PC-3 (cell line): ENCODE results near the gene MBD1. TPM values are rescaled to one million over a fixed set of nuclear protein-coding genes. Genes with fewer than 3 reads are reported as not detected.

Experiments used
- ATAC-seq: fragments of 200-7000 bp; cut with Tn5 transposase; 2 replicates; pipeline ENCODE4 v1.9.1; 2020; ENCODE audit warnings: mild to moderate bottlenecking, moderate library complexity
- BruUV-seq: library from RNA; stranded (reverse); fragments of 400-500 nt; replicated peaks from 2 replicates; lab custom pipeline; 2021; lab: Mats Ljungman, UMichigan
- CTCF ChIA-PET: fragments of 300-600 bp; sonication (Branson Sonifier 250); formaldehyde crosslinking; loops from one replicate; lab custom pipeline; 2022; ENCODE audit warnings: antibody characterized with exemption; lab: Charles Lee
- POLR2A ChIA-PET: fragments of 300-600 bp; sonication (Branson Sonifier 250); formaldehyde crosslinking; loops from one replicate; lab custom pipeline; 2022; ENCODE audit warnings: antibody characterized with exemption; ENCODE audit not compliant: unreplicated experiment; lab: Charles Lee
- DNase-seq: peaks from one replicate; pipeline ENCODE4 v3.0.0-alpha.2; 2015
- H2AFZ ChIP-seq: fragments of 300-600 bp; sonication (generic); 2 replicates; pipeline ENCODE4 v1.6.0; 2016; ENCODE audit warnings: antibody characterized with exemption, low read length
- H3F3A ChIP-seq: fragments of 300-600 bp; sonication (generic); one replicate; pipeline ENCODE4 v1.6.0; 2017; ENCODE audit warnings: antibody characterized with exemption, low read length, control low read depth, mild to moderate bottlenecking; ENCODE audit not compliant: unreplicated experiment
- H3K27ac ChIP-seq: fragments of 300-600 bp; sonication (generic); 2 replicates; pipeline ENCODE4 v1.5.1; 2016; ENCODE audit warnings: mild to moderate bottlenecking, low read length
- H3K27me3 ChIP-seq: fragments of 300-600 bp; sonication (generic); 2 replicates; pipeline ENCODE4 v1.6.1; 2016; ENCODE audit warnings: low read length, mixed read lengths
- H3K36me3 ChIP-seq: fragments of 300-600 bp; sonication (generic); 2 replicates; pipeline ENCODE4 v1.6.1; 2016; ENCODE audit warnings: low read depth, mixed run types, low read length, mixed read lengths
- H3K4me1 ChIP-seq: fragments of 300-600 bp; sonication (generic); 2 replicates; pipeline ENCODE4 v1.5.1; 2016; ENCODE audit warnings: low read length; ENCODE audit not compliant: insufficient read depth
- H3K4me2 ChIP-seq: fragments of 300-600 bp; sonication (generic); 2 replicates; pipeline ENCODE4 v1.6.0; 2016; ENCODE audit warnings: low read length
- H3K4me3 ChIP-seq: fragments of 300-600 bp; sonication (generic); 2 replicates; pipeline ENCODE4 v1.5.1; 2016; ENCODE audit warnings: mild to moderate bottlenecking, low read length, mixed read lengths
- H3K79me2 ChIP-seq: fragments of 300-600 bp; sonication (generic); 2 replicates; pipeline ENCODE4 v1.6.1; 2017; ENCODE audit warnings: low read length, mixed read lengths
- H3K9ac ChIP-seq: fragments of 300-600 bp; sonication (generic); 2 replicates; pipeline ENCODE4 v1.6.0; 2016; ENCODE audit warnings: mild to moderate bottlenecking, low read length
- H3K9me2 ChIP-seq: fragments of 300-600 bp; sonication (generic); replicated peaks from 2 replicates; pipeline ENCODE4 v1.6.1; 2016; ENCODE audit warnings: mixed run types, low read length, mixed read lengths
- H3K9me3 ChIP-seq: fragments of 300-600 bp; sonication (generic); 2 replicates; pipeline ENCODE4 v1.6.1; 2016; ENCODE audit warnings: low read length, mixed read lengths
- H4K20me1 ChIP-seq: fragments of 300-600 bp; sonication (generic); 2 replicates; pipeline ENCODE4 v1.6.1; 2016; ENCODE audit warnings: low read length, mixed read lengths
- CTCF ChIP-seq: fragments of 300-600 bp; sonication (generic); conservative IDR thresholded peaks from 2 replicates; pipeline ENCODE4 v1.5.1; 2017; ENCODE audit warnings: antibody characterized with exemption, low read depth, mild to moderate bottlenecking, low read length
- EZH2 ChIP-seq: fragments of 300-600 bp; sonication (generic); IDR thresholded peaks from one replicate; pipeline ENCODE4 v1.6.1; 2017; ENCODE audit warnings: antibody characterized with exemption, mild to moderate bottlenecking, low read length; ENCODE audit not compliant: unreplicated experiment
- EZH2phosphoT487 ChIP-seq: fragments of 300-600 bp; sonication (generic); IDR thresholded peaks from 2 replicates; pipeline ENCODE4 v1.6.1; 2018; ENCODE audit warnings: mild to moderate bottlenecking, antibody characterized with exemption, low read length, borderline replicate concordance
- intact Hi-C: fragments of 100-400 bp; cut with micrococcal nuclease; formaldehyde crosslinking; loops from 2 replicates; pipeline ENCODE4 v1.9.0; 2023
- total RNA-seq: library from RNA; depleted of rRNA; stranded (reverse); fragments of >200 nt; gene quantifications from 2 replicates; pipeline ENCODE4 v1.2.3, GENCODE V29; 2014

The MBD1 gene
- total RNA-seq, 1 experiment from 2014 or later, result 30.2 TPM

GRCh38 chr18:50301074-50301473 lies 19.8 kb upstream of the MBD1 start:
- ChIA-PET POLR2A (no interaction called here), CTCF (no interaction called here)
- H3K79me2 ChIP-seq, result no peaks in the 10 kb centered on the region
- no peaks in the 10 kb centered on the region for H3K9me2 ChIP-seq
- H3K27ac ChIP-seq, result no peak overlapping the region
- DNase-seq, result no peak
- intact Hi-C loops, result no loop called here
- ATAC-seq, result no peak
- no peak for TF ChIP-seq EZH2
- no peak for TF ChIP-seq CTCF
- TF ChIP-seq EZH2phosphoT487, result no peak
- no peak overlapping the region for H3K4me2 ChIP-seq
- H3K36me3 ChIP-seq, result no peaks in the 10 kb centered on the region
- no peaks in the 10 kb centered on the region for H3K9me3 ChIP-seq
- H3K4me1 ChIP-seq, result no peaks in the 10 kb centered on the region
- no peak overlapping the region for H3K9ac ChIP-seq
- no peaks in the 10 kb centered on the region for H3F3A ChIP-seq
- H2AFZ ChIP-seq, result no peak overlapping the region
- H4K20me1 ChIP-seq, result no peaks in the 10 kb centered on the region
- no peaks in the 10 kb centered on the region for H3K27me3 ChIP-seq
- BruUV-seq, result no TSS peak
- H3K4me3 ChIP-seq, result no peak overlapping the region

- Histone ChIP-seq H2AFZ (no peak overlapping the region), H3F3A (no peaks in the 10 kb centered on the region), H3K9me3 (no peaks in the 10 kb centered on the region), H3K79me2 (no peaks in the 10 kb centered on the region), H3K4me2 (no peak overlapping the region), H3K36me3 (no peaks in the 10 kb centered on the region), H4K20me1 (no peaks in the 10 kb centered on the region), H3K9ac (no peak overlapping the region), H3K27me3 (no peaks in the 10 kb centered on the region), H3K27ac (no peak overlapping the region), H3K9me2 (no peaks in the 10 kb centered on the region), H3K4me3 (no peak overlapping the region), H3K4me1 (no peaks in the 10 kb centered on the region)
- TF ChIP-seq EZH2phosphoT487, result no peak
- no peak for TF ChIP-seq EZH2
- no peak for TF ChIP-seq CTCF
- BruUV-seq, result no TSS peak
- intact Hi-C loops, result no loop called here
- DNase-seq (no peak), ATAC-seq (no peak)
- CTCF ChIA-PET, result no interaction called here
- POLR2A ChIA-PET, result no interaction called here
Measured at GRCh38 chr18:50299626-50300388, 18.5 kb upstream of the MBD1 start.
